Measurements from ENCODE around the gene KCNT2. TPM values are rescaled to one million over a fixed set of nuclear protein-coding genes. Genes with fewer than 3 reads are reported as not detected.

The KCNT2 gene
- total and polyA plus RNA-seq, 10 of the 15 experiments (the other 5 are each of a cell fraction or from before 2014, with no cell fraction given): not detected

DNA sequence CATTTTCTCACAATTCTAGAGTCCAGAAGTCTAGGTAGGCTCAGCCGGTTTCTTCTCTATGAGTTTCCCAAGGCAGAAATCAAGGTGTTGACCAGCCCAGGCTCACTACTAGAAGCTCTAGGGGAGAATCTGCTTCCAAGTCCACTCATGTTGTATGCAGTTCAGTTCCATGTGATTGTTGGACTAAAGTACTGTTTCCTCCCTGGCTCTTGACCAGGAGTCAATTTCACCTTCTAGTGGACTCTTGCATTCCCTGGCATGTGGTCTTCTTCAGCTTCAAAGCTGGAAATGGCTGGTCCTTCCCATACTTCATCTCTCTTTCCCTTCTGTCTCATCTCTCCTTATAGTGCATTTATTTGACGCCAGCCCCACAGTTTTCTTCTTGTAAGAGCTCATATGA lies 153.4 kb downstream of the KCNT2 start:
- no TSS peak for BruUV-seq (replicated peaks)
- H3K4me2 ChIP-seq (ENCODE audit: control insufficient read depth, insufficient read depth): no peak overlapping the region
- ChIA-PET CTCF (no interaction called here), POLR2A (no interaction called here), SMC1A (ENCODE audit: uncharacterized antibody, unreplicated experiment) (interaction anchor here (0.9 kb wide), 1 partner anchor 17 kb away, joined by 3 read pairs; no protein-coding TSS in a partner anchor), RAD21 (ENCODE audit: unreplicated experiment) (no interaction called here)
- no peak overlapping the region for H3K4me3 ChIP-seq
- no peak overlapping the region for H3K27ac ChIP-seq (ENCODE audit: control insufficient read depth, insufficient read depth)
- no peak overlapping the region for H3K9ac ChIP-seq (ENCODE audit: control insufficient read depth, insufficient read depth, low read length)
- no peak for ATAC-seq
- intact Hi-C loops (cut with micrococcal nuclease; ENCODE audit: unreplicated experiment) (no loop called here), in situ Hi-C loops (cut with MboI) (no loop called here)
- H4K20me1 ChIP-seq (ENCODE audit: control insufficient read depth, insufficient read depth): no peaks in the 10 kb centered on the region
- H3K36me3 ChIP-seq (ENCODE audit: control insufficient read depth in 2 of 2, insufficient read depth in 2 of 2, low read length in 1 of 2): no peaks in the 10 kb centered on the region
- H3K9me3 ChIP-seq (replicated peaks; ENCODE audit: control insufficient read depth, insufficient read depth, low read length): no peaks in the 10 kb centered on the region
- 3% methylated on average over 2 of the region's 2 CpGs for WGBS (ENCODE audit: insufficient coverage, insufficient replicate concordance, low lambda C conversion rate, missing lambda C conversion rate)
- no peaks in the 10 kb centered on the region for H3K4me1 ChIP-seq (ENCODE audit: control insufficient read depth, insufficient read depth, low read length)
- H3K79me2 ChIP-seq (ENCODE audit: control insufficient read depth, insufficient read depth, low read length): no peaks in the 10 kb centered on the region
- DNase-seq (ENCODE audit: low read depth, low spot score): no peak
- no peak for FAIRE-seq
- TF ChIP-seq, protein P1, sequence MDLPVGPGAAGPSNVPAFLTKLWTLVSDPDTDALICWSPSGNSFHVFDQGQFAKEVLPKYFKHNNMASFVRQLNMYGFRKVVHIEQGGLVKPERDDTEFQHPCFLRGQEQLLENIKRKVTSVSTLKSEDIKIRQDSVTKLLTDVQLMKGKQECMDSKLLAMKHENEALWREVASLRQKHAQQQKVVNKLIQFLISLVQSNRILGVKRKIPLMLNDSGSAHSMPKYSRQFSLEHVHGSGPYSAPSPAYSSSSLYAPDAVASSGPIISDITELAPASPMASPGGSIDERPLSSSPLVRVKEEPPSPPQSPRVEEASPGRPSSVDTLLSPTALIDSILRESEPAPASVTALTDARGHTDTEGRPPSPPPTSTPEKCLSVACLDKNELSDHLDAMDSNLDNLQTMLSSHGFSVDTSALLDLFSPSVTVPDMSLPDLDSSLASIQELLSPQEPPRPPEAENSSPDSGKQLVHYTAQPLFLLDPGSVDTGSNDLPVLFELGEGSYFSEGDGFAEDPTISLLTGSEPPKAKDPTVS (IDR thresholded peaks at IDR 0.05; ENCODE audit: low read depth, low read length): no peak
- TF ChIP-seq ZNF217 (IDR thresholded peaks at IDR 0.05) (no peak), YBX1 (IDR thresholded peaks at IDR 0.05) (no peak), CHD1 (IDR thresholded peaks at IDR 0.05; ENCODE audit: low read depth, low read length) (no peak), CEBPB (IDR thresholded peaks at IDR 0.05; ENCODE audit: borderline replicate concordance in 1 of 2, low read depth in 2 of 2, low read length in 2 of 2) (no peak)
- TF ChIP-seq, protein P2, sequence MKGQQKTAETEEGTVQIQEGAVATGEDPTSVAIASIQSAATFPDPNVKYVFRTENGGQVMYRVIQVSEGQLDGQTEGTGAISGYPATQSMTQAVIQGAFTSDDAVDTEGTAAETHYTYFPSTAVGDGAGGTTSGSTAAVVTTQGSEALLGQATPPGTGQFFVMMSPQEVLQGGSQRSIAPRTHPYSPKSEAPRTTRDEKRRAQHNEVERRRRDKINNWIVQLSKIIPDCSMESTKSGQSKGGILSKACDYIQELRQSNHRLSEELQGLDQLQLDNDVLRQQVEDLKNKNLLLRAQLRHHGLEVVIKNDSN (IDR thresholded peaks at IDR 0.05; ENCODE audit: borderline replicate concordance, extremely low read length, insufficient read depth, low read depth, low read length): no peak
- no peaks in the 10 kb centered on the region; a peak in 1 of 4 replicates for H3K27me3 ChIP-seq (replicated peaks in 1 of 2; ENCODE audit: control insufficient read depth in 2 of 2, insufficient read depth in 2 of 2, low read length in 1 of 2)
- H2AFZ ChIP-seq (ENCODE audit: control insufficient read depth, low read depth, low read length): no peak overlapping the region

Data from GM12878 (cell line).